ENCODE measurements around the gene PZP. TPM values are rescaled to one million over a fixed set of nuclear protein-coding genes. Genes with fewer than 3 reads are reported as not detected.

The PZP gene
- total and polyA plus RNA-seq, 9 of the 15 experiments (the other 6 are each of a cell fraction or from before 2014, with no cell fraction given): 0.01 TPM; not detected in 8

DNA sequence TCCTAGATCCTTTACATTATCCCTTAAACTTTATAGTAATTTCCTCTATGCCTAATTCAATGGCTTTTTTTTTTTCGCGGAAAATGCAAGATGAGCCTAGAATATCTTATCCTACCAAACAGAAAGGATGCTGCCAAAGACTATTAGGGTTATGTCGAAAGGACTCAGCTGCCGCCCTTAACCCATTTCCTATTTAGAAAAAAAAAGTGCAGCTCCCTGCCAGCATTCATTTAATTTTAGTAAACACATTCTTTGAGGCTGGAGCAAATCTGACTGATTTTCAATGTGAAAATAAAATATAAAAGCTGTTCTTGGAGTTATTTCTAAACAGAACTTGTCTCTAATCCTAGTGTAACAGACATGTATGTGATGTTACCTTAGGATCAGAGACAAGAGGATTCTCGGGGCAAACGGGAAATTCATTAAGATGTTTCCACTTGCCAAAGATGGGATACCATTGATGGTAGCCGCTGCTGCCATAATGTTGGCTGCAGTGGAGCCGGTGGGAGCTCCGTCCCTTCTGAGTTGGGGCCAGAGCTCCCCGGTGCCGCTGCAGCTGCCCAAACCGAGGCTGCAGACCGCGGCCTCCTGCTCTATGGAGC, 84.3 kb downstream of the PZP start:
- no peaks in the 10 kb centered on the region for H3K9me3 ChIP-seq (replicated peaks; ENCODE audit: control insufficient read depth, insufficient read depth, low read depth, low read length)
- peaks cover 0 to 4% of the 10 kb centered on the region in 2 experiments; a peak in 1 of 5 replicates for H3K4me1 ChIP-seq (replicated peaks in 1 of 2; ENCODE audit: control insufficient read depth in 2 of 2, insufficient read depth in 2 of 2, low read length in 2 of 2)
- CTCF ChIA-PET (ENCODE audit: low intra/inter-chr PET ratio): no interaction called here
- no peak overlapping the region for H2AFZ ChIP-seq (ENCODE audit: low read depth, low read length)
- BruUV-seq (replicated peaks): no TSS peak
- POLR2A ChIA-PET: interaction anchor here (1.3 kb wide), 1 partner anchor 23 kb away, joined by 3 read pairs; no protein-coding TSS in a partner anchor
- in situ Hi-C loops (cut with MboI): no loop called here
- H3K9me1 ChIP-seq (ENCODE audit: control insufficient read depth, insufficient read depth, low read length): no peaks in the 10 kb centered on the region
- H4K20me1 ChIP-seq (replicated peaks; ENCODE audit: control insufficient read depth, insufficient read depth, low read length): no peaks in the 10 kb centered on the region
- H3K4me3 ChIP-seq: no peak overlapping the region
- H3K9ac ChIP-seq (ENCODE audit: insufficient read depth in 1 of 2, low read depth in 2 of 2, low read length in 2 of 2): no peak overlapping the region
- no peaks in the 10 kb centered on the region for H3K36me3 ChIP-seq (ENCODE audit: control insufficient read depth, insufficient read depth, low read length)
- peaks cover 18 to 29% of the 10 kb centered on the region in 2 experiments; a peak in 3 of 5 replicates for H3K27me3 ChIP-seq (ENCODE audit: control insufficient read depth in 2 of 2, insufficient read depth in 2 of 2, low read length in 2 of 2)
- no peak overlapping the region for H3K27ac ChIP-seq (ENCODE audit: extremely low read depth, low read depth, low read length)
- no peak for DNase-seq (ENCODE audit: extremely low read depth in 1 of 4, low spot score in 3 of 4)
- intact Hi-C loops (cut with micrococcal nuclease): no loop called here
- no peak for ATAC-seq
- H3K4me2 ChIP-seq (ENCODE audit: insufficient read depth, low read length): no peak overlapping the region
- under 1% methylated on average over 14 of the region's 14 CpGs for WGBS (ENCODE audit: insufficient coverage, low coverage, missing lambda C conversion rate)
- H3K79me2 ChIP-seq (ENCODE audit: control insufficient read depth, insufficient read depth, low read length): no peaks in the 10 kb centered on the region
- no peak for FAIRE-seq
- TF ChIP-seq MIER1 (IDR thresholded peaks at IDR 0.05; ENCODE audit: low read depth) (no peak), KDM5B (IDR thresholded peaks at IDR 0.05; ENCODE audit: insufficient replicate concordance, low read depth, low read length) (no peak), ZNF444 (CRISPR knock-in tag; IDR thresholded peaks at IDR 0.05) (no peak), BRD9 (IDR thresholded peaks at IDR 0.05; ENCODE audit: low read depth, partially characterized antibody) (no peak), DNMT1 (IDR thresholded peaks at IDR 0.05) (no peak)
- TF ChIP-seq, protein P1, sequence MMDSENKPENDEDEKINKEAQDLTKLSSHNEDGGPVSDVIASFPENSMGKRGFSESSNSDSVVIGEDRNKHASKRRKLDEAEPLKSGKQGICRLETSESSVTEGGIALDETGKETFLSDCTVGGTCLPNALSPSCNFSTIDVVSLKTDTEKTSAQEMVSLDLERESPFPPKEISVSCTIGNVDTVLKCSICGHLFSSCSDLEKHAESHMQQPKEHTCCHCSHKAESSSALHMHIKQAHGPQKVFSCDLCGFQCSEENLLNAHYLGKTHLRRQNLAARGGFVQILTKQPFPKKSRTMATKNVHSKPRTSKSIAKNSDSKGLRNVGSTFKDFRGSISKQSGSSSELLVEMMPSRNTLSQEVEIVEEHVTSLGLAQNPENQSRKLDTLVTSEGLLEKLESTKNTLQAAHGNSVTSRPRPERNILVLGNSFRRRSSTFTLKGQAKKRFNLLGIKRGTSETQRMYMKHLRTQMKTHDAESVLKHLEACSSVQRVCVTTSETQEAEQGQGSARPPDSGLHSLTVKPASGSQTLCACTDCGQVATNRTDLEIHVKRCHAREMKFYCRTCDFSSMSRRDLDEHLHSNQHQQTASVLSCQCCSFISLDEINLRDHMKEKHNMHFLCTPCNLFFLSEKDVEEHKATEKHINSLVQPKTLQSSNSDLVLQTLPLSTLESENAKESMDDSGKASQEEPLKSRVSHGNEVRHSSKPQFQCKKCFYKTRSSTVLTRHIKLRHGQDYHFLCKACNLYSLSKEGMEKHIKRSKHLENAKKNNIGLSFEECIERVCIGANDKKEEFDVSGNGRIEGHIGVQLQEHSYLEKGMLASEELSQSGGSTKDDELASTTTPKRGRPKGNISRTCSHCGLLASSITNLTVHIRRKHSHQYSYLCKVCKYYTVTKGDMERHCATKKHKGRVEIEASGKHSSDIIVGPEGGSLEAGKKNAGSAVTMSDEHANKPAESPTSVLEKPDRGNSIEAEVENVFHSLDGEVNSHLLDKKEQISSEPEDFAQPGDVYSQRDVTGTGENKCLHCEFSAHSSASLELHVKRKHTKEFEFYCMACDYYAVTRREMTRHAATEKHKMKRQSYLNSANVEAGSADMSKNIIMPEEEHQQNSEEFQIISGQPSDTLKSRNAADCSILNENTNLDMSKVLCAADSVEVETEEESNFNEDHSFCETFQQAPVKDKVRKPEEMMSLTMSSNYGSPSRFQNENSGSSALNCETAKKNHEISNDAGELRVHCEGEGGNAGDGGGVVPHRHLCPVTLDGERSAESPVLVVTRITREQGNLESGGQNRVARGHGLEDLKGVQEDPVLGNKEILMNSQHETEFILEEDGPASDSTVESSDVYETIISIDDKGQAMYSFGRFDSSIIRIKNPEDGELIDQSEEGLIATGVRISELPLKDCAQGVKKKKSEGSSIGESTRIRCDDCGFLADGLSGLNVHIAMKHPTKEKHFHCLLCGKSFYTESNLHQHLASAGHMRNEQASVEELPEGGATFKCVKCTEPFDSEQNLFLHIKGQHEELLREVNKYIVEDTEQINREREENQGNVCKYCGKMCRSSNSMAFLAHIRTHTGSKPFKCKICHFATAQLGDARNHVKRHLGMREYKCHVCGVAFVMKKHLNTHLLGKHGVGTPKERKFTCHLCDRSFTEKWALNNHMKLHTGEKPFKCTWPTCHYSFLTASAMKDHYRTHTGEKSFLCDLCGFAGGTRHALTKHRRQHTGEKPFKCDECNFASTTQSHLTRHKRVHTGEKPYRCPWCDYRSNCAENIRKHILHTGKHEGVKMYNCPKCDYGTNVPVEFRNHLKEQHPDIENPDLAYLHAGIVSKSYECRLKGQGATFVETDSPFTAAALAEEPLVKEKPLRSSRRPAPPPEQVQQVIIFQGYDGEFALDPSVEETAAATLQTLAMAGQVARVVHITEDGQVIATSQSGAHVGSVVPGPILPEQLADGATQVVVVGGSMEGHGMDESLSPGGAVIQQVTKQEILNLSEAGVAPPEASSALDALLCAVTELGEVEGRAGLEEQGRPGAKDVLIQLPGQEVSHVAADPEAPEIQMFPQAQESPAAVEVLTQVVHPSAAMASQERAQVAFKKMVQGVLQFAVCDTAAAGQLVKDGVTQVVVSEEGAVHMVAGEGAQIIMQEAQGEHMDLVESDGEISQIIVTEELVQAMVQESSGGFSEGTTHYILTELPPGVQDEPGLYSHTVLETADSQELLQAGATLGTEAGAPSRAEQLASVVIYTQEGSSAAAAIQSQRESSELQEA (IDR thresholded peaks at IDR 0.05; ENCODE audit: low read depth): no peak
- TF ChIP-seq, protein P2, sequence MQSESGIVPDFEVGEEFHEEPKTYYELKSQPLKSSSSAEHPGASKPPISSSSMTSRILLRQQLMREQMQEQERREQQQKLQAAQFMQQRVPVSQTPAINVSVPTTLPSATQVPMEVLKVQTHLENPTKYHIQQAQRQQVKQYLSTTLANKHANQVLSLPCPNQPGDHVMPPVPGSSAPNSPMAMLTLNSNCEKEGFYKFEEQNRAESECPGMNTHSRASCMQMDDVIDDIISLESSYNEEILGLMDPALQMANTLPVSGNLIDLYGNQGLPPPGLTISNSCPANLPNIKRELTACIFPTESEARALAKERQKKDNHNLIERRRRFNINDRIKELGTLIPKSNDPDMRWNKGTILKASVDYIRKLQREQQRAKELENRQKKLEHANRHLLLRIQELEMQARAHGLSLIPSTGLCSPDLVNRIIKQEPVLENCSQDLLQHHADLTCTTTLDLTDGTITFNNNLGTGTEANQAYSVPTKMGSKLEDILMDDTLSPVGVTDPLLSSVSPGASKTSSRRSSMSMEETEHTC (IDR thresholded peaks at IDR 0.05): no peak
- TF ChIP-seq, protein P3, sequence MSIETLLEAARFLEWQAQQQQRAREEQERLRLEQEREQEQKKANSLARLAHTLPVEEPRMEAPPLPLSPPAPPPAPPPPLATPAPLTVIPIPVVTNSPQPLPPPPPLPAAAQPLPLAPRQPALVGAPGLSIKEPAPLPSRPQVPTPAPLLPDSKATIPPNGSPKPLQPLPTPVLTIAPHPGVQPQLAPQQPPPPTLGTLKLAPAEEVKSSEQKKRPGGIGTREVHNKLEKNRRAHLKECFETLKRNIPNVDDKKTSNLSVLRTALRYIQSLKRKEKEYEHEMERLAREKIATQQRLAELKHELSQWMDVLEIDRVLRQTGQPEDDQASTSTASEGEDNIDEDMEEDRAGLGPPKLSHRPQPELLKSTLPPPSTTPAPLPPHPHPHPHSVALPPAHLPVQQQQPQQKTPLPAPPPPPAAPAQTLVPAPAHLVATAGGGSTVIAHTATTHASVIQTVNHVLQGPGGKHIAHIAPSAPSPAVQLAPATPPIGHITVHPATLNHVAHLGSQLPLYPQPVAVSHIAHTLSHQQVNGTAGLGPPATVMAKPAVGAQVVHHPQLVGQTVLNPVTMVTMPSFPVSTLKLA (conservative IDR thresholded peaks at IDR 0.05): no peak
